HG03342 (cell line): ENCODE measurements around the gene KRT6A.
"Not testable (repeated sequence)": the region's sequence is repeated elsewhere in the genome, so short reads cannot be mapped to it uniquely, and the experiment has no call there.

Experiments used
- ATAC-seq: cut with Tn5 transposase; IDR thresholded peaks from one replicate; pipeline ENCODE4 v1.9.1; 2021; ENCODE audit warnings: mild to moderate bottlenecking, moderate library complexity; ENCODE audit not compliant: unreplicated experiment

The KRT6A gene

GRCh38 chr12:52474212-52474611, 18.8 kb downstream of the KRT6A start:
- no peak for ATAC-seq

DNA sequence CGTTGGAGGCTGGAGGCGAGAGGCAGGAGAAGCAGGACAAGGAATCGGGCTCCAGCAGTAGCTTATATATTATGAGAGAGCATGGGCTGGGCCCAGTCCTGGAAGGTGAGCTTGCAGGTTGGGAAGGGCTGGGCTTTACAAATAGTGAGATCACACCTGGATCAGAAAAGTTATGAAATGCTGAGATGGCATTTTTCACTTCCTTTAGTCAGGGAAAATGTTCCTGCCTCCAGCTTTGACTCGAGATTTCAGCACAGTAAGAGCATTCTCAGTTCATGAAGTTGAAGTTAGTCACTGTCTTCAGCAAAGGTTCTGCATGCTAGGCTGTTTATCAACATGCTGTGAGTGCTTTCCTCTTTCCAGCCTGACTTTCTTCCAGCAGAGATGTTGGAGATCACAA, 19.3 kb downstream of the KRT6A start, which contains the start of gene KRT6C:
Gene KRT6C, minus strand, starts transcription at position 38 of the 400 bp plus-strand sequence. CDS start 68 bp downstream, outside the sequence.
- ATAC-seq, result no peak

- no peak for ATAC-seq
Measured at GRCh38 chr12:52469853-52470252, 23.2 kb downstream of the KRT6A start.

DNA sequence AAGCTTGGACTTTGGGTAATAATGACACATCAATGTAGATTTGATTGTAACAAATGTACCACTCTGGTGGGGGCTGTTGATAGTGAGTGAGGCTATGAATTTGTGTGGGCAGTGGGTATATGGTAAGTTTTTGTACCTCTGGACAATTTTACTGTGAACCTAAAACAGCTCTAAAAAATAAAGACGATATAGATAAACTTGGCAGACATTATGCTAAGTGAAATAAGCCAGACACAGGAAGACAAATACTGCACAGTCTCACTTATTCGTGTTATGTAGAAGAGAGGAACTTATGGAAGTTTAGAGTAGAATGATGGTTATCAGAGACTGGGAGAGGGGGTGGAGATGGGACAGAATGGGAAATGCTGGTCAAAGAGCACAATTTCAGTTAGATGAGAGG, 28.2 kb downstream of the KRT6A start:
- no peak for ATAC-seq

GRCh38 chr12:52461693-52462092, 31.4 kb downstream of the KRT6A start:
- ATAC-seq, result no peak

DNA sequence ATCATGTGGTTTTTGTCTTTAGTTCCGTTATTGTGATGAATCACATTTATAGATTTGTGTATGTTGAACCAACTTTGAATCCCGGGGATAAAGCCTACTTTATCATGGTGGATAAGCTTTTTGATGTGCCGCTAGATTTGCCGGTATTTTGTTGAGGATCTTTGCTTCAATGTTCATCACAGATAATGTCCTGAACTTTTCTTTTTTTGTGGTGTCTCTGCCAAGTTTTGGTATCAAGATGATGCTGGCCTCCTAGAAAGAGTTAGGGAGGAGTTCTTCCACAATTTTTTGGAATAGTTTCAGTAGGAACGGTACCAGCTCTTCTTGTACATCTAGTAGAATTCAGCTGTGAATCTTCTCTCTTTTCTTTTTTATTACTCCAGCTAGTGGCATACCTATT, 34.2 kb downstream of the KRT6A start:
- no peak for ATAC-seq

DNA sequence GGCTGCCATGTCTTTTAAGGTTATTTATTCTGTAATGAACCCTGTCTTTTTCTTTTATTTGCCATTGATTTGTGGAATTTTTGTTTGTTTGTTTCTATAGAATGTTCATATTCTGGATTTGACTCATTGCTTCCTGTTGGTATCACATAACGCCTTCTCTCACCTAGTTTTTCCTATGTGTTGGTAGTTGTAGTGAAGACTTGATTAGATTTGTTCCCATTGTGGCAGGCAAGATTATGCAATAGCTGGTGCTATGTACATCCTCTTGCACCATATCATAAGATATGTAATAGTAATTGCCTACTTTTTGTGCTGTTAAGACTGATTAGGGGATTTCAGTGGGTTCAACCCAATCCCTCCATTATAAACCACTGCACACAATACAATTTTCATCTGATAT, 37.2 kb downstream of the KRT6A start:
- ATAC-seq, result no peak

- ATAC-seq, result no peak
Measured at GRCh38 chr12:52454411-52455201, 38.5 kb downstream of the KRT6A start.

DNA sequence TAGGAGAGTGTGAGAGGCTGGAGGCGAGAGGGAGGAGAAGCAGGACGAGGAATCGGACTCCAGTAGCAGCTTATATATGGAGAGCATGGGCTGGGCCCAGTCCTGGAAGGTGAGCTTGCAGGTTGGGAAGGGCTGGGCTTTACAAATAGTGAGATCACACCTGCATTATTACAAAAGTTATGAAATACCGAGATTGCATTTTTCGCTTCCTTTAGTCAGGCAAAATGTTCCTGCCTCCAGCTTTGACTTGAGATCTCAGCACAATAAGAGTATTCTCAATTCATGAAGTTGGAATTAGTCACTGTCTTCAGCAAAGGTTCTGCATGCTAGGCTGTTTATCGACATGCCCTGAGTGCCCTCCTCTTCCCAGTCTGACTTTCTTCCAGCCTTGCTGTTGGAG, 41.0 kb downstream of the KRT6A start, which contains the start of gene KRT6B:
Gene KRT6B, minus strand, starts transcription at position 46 of the 400 bp plus-strand sequence. CDS start 68 bp downstream, outside the sequence.
- no peak for ATAC-seq

GRCh38 chr12:52448228-52448627, 44.8 kb downstream of the KRT6A start:
- no peak for ATAC-seq

- not testable (repeated sequence) for ATAC-seq
Measured at GRCh38 chr12:52447196-52447595, 45.9 kb downstream of the KRT6A start.

- ATAC-seq, result no peak
Measured at GRCh38 chr12:52446367-52447045, 46.6 kb downstream of the KRT6A start.

GRCh38 chr12:52445876-52446275, 47.2 kb downstream of the KRT6A start:
- no peak for ATAC-seq

DNA sequence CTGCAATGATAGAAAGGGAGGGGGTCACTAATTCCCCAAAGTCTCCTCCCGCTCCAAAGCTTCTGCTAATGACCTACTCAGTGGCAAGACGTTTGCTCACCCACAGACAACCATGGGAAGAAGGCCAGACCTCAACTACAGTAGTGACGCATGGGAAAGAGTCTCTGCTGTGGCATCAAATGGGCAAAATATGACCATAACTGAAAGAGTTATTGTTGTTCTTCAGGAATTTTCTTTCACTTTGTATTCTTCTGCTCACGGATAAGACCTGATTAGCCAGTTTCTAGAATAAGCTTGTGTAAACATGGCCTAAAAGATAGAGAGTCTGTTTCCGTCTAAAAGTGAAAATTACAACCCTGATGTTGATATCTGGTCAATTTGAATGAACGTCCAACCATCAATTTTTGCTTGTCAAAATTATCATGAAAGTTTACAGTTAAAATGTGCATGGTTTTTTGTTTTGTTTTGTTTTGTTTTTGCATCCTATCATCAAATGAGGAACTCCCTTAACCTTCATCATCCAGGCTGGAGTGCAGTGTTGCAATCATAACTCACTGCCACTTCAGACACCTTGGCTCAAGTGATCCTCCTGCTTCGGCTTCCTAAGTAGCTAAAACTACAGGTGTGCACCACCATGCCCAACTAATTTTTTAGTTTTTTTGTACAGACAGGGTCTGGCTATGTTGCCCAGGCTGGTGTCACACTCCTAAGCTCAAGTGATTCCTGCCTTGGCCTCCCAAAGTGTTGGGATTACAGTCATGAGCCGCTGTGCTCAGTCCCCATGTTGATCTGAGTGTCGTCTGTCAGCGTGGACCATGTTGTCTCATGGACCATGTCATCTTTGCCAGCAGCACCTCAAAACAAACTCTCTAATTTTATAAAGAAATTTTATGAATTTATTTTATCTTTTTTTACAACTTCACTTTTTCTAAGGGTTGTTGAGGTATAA, 48.1 kb downstream of the KRT6A start:
- no peak for ATAC-seq

DNA sequence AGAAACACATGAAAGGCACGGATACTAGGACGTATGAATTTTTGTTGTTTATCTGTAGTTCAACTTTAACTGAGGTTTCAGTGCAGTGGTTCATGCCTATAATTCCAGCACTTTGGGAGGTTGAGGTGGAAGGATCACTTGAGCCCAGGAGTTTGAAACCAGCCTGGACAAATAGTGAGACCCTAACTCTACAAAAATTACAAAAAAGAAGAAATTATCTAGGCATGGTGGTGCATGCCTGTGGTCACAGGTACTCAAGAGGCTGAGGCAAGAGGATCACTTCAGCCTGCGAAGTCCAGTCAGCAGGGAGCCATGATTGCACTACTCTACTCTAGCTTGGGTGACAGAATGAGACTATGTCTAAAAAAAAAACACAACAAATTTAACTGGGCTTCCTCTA, 49.1 kb downstream of the KRT6A start:
- ATAC-seq, result no peak

DNA sequence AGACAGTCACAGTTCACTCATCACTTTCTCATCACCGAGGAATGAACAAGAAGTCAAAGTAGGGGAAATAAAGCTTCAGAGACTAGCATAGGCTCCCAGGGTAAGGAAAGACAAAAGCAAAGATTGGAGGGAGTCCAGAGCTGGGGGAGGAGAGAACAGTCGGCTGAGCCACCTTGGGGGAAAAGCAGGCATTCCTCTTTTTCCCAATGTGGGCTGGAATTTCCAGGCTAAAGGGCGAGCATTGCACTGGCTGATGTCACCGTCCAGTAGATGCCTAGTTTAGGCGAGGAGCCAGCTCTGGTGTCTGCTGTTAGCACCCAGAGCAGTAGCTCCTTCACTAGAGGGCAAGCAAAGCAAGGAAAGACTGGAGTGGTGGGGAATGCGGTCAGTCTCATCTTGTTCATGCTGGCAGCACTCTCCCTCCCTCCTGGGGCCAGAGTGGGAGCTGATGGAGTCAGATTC, 50.4 kb downstream of the KRT6A start:
- no peak for ATAC-seq

- ATAC-seq, result no peak
Measured at GRCh38 chr12:52441320-52441911, 51.6 kb downstream of the KRT6A start.

DNA sequence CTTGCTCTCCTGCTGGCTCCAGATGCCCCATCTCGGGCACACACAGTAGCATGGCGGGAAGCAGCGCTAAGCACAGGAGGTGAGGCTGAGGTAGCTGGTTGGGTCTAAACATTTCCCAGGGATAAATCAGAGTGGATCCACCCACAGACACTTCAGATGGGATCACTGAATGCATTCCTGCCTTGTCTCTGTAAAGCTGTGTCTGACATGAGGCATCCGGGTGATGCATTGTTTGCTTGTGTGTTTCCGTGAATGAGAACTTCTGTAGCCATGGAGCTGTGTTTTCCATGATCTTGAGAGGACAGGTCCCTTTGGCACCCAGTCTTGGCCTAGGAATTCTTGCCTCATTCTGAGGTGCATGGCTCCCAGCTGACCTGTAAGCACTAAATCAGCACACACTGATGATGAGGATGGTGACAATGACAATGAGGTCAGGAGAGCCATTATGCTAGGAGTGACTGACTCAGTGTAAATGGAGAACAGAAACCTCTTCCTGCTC, 52.2 kb downstream of the KRT6A start:
- ATAC-seq, result no peak

DNA sequence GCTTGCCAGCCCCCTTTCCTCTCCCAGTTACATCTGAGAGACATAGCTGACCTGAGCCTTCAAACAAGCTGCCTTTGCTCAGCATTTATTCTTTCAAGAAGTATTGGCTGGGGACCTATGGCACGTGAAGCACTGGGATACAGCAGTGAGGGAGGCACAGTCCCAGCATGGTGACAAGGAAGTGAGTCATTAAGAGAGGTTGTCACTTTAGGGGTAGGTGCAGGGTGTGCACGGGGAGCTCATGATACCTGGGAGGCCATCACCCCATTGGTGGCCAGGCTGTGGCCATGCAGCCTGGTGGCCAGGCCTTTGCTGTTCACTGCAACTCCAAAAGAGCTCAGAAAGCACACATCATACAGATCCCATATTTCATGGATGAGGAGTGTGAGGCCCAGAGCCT, 53.2 kb downstream of the KRT6A start:
- no peak for ATAC-seq

GRCh38 chr12:52439420-52439819, 53.6 kb downstream of the KRT6A start:
- no peak for ATAC-seq
